Duodenal mucosa (tissue), 2 donors: ENCODE data around the gene DLG4.

Source experiments
- H3K27ac ChIP-seq: one replicate; pipeline ENCODE4 v1.7.0; 2013; ENCODE audit warnings: low read depth, low read length
- H3K27me3 ChIP-seq, 2 donors: one replicate each; pipeline ENCODE4 v1.7.0; 2013; ENCODE audit warnings: low read length in 2 of 2, control low read depth in 1 of 2; ENCODE audit not compliant: insufficient read depth in 2 of 2, control insufficient read depth in 1 of 2
- H3K36me3 ChIP-seq, 2 donors: one replicate each; pipeline ENCODE4 v1.7.0; 2013; ENCODE audit warnings: low read length in 2 of 2, control low read depth in 1 of 2; ENCODE audit not compliant: insufficient read depth in 2 of 2, control insufficient read depth in 1 of 2
- H3K4me1 ChIP-seq, 2 donors: one replicate each; pipeline ENCODE4 v1.7.0; 2013; ENCODE audit warnings: low read length in 2 of 2, control low read depth in 1 of 2; ENCODE audit not compliant: insufficient read depth in 2 of 2, control insufficient read depth in 1 of 2
- H3K4me3 ChIP-seq, 2 donors: one replicate each; pipeline ENCODE4 v1.7.0; 2013; ENCODE audit warnings: low read length in 2 of 2, low read depth in 1 of 2
- H3K9ac ChIP-seq, 2 donors: one replicate each; pipeline ENCODE4 v1.7.0; 2013; ENCODE audit warnings: low read length in 2 of 2, low read depth in 1 of 2
- H3K9me3 ChIP-seq, 2 donors: one replicate each; pipeline ENCODE4 v1.7.0; 2013; ENCODE audit warnings: low read length in 2 of 2, control low read depth in 1 of 2; ENCODE audit not compliant: control insufficient read depth in 1 of 2

DLG4 gene

GRCh38 chr17:7138800-7139381 lies 80.7 kb downstream of the DLG4 start:
- H3K4me3 ChIP-seq: no peak overlapping the region
- no peaks in the 10 kb centered on the region for H3K9me3 ChIP-seq
- no peak overlapping the region for H3K27ac ChIP-seq
- peaks cover 7 to 13% of the 10 kb centered on the region in 2 donors for H3K4me1 ChIP-seq
- no peak overlapping the region for H3K9ac ChIP-seq
- H3K36me3 ChIP-seq: no peaks in the 10 kb centered on the region
- H3K27me3 ChIP-seq: peaks cover 0 to 4% of the 10 kb centered on the region in 2 donors

- Histone ChIP-seq H3K27me3 (peaks cover 0 to 4% of the 10 kb centered on the region in 2 donors), H3K4me1 (peaks cover 7 to 17% of the 10 kb centered on the region in 2 donors), H3K9me3 (no peaks in the 10 kb centered on the region), H3K27ac (no peak overlapping the region), H3K36me3 (no peaks in the 10 kb centered on the region), H3K9ac (no peak overlapping the region), H3K4me3 (no peak overlapping the region)
These were observed 82.3 kb downstream of the DLG4 start for GRCh38 chr17:7137171-7137943.
